ENCODE results near the gene NAP1L4. TPM values are rescaled to one million over a fixed set of nuclear protein-coding genes. Genes with fewer than 3 reads are reported as not detected.

The NAP1L4 gene
- 203 and 212 TPM in 2 replicates for total RNA-seq (2014; rRNA removed; shearing (Covaris generic))
- polyA plus RNA-seq (2015; cell fraction: cytosol; rRNA removed): 228 and 284 TPM in 2 replicates
- 297 and 335 TPM in 2 replicates for polyA plus RNA-seq (2015; cell fraction: nucleus; rRNA removed)

GRCh38 chr11:2992234-2992996 lies at the start of gene NAP1L4:
Gene NAP1L4, minus strand, starts transcription at chr11:2992329. Its CDS starts 13,109 bp downstream, at chr11:2979220.
- in situ Hi-C loops (cut with HindIII; ENCODE audit: low pct_unique_long_range_greater_than_20kb, low sequenced_read_pairs): no loop called here
- DNase-seq (ENCODE audit: low read depth, low spot score): peak; percentile 97

DNA sequence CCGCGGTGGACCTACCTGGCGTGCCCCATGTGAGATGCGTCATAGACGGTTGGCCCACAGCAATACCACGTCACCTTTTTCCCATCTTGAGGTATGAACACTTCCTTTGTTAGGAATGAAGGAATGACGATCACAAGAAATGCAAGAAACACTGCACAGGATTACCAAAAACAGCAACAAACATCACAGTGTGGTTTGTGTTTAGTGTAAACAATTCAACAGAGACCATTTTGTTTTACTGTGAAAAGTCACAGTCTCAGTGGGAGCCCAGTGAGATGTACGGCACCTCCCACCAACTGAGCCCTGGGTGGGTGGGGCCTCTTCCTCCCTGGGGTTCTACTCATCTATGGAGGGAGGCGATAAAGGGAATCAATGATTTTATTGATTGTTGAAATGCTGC lies 48.8 kb upstream of the NAP1L4 start:
- DNase-seq (ENCODE audit: low read depth, low spot score): peak; percentile 93
- in situ Hi-C loops (cut with HindIII; ENCODE audit: low pct_unique_long_range_greater_than_20kb, low sequenced_read_pairs): no loop called here

GRCh38 chr11:3037945-3038271 lies 45.8 kb upstream of the NAP1L4 start:
- no peak for DNase-seq (ENCODE audit: low read depth, low spot score)
- in situ Hi-C loops (cut with HindIII; ENCODE audit: low pct_unique_long_range_greater_than_20kb, low sequenced_read_pairs): no loop called here

- in situ Hi-C loops (cut with HindIII; ENCODE audit: low pct_unique_long_range_greater_than_20kb, low sequenced_read_pairs): no loop called here
- peak; percentile 87 for DNase-seq (ENCODE audit: low read depth, low spot score)
Measured at GRCh38 chr11:3037040-3037944, 45.2 kb upstream of the NAP1L4 start.

GRCh38 chr11:3036419-3036818 lies 44.3 kb upstream of the NAP1L4 start:
- in situ Hi-C loops (cut with HindIII; ENCODE audit: low pct_unique_long_range_greater_than_20kb, low sequenced_read_pairs): no loop called here
- no peak for DNase-seq (ENCODE audit: low read depth, low spot score)

DNA sequence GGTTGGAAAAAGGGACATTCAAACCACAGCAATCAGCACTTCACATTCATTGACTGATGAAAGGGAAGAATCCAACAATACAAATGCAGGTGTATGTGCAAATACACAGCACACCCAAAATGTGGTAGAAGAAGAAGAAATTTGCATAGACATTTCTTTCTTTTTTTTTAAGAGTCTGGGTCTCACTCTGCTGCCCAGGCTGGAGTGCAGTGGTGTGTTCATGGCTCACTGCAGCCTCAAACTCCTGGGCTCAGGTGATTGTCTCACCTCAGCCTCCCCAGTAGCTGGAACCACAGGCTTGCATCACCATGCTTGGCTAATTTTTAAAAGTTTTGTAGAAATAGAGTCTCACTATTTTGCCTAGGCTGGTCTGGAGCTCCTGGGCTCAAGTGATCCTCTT lies 43.2 kb upstream of the NAP1L4 start:
- in situ Hi-C loops (cut with HindIII; ENCODE audit: low pct_unique_long_range_greater_than_20kb, low sequenced_read_pairs): no loop called here
- DNase-seq (ENCODE audit: low read depth, low spot score): no peak

- in situ Hi-C loops (cut with HindIII; ENCODE audit: low pct_unique_long_range_greater_than_20kb, low sequenced_read_pairs): no loop called here
Measured at GRCh38 chr11:3030289-3031070, 38.4 kb upstream of the NAP1L4 start.

DNA sequence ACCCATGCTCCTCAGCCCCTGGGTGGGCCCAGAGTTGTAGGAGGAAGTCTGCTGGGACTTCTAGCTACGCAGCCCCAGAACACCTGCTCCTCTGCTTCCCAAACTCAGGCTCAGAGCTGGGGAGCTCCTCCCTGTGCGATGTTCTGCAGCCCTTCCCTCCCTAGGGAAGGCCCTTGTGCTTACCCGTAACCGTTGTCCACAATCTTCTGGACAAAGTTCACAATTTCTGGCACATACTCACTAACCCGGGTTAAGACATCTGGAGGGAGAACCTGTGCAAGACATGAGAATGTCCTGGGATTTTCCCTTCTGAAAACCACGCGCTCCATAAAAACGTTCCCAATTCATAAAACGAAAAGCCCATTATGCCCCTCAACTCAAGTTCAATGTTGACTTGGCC lies 36.7 kb upstream of the NAP1L4 start:
- DNase-seq (ENCODE audit: low read depth, low spot score): no peak
- in situ Hi-C loops (cut with HindIII; ENCODE audit: low pct_unique_long_range_greater_than_20kb, low sequenced_read_pairs): no loop called here

More at GRCh38 chr11:3030289-3031070, 38.4 kb upstream of the NAP1L4 start:
- DNase-seq (ENCODE audit: low read depth, low spot score): no peak

GRCh38 chr11:3026803-3027202 lies 34.7 kb upstream of the NAP1L4 start:
- DNase-seq (ENCODE audit: low read depth, low spot score): no peak
- in situ Hi-C loops (cut with HindIII; ENCODE audit: low pct_unique_long_range_greater_than_20kb, low sequenced_read_pairs): no loop called here

GRCh38 chr11:3022982-3023381 lies 30.9 kb upstream of the NAP1L4 start:
- in situ Hi-C loops (cut with HindIII; ENCODE audit: low pct_unique_long_range_greater_than_20kb, low sequenced_read_pairs): no loop called here
- DNase-seq (ENCODE audit: low read depth, low spot score): no peak

GRCh38 chr11:3022300-3022967 lies 30.3 kb upstream of the NAP1L4 start:
- peak; percentile 98 for DNase-seq (ENCODE audit: low read depth, low spot score)
- in situ Hi-C loops (cut with HindIII; ENCODE audit: low pct_unique_long_range_greater_than_20kb, low sequenced_read_pairs): no loop called here

GRCh38 chr11:3021125-3021524 lies 29.0 kb upstream of the NAP1L4 start:
- DNase-seq (ENCODE audit: low read depth, low spot score): peak; percentile 89
- in situ Hi-C loops (cut with HindIII; ENCODE audit: low pct_unique_long_range_greater_than_20kb, low sequenced_read_pairs): no loop called here

DNA sequence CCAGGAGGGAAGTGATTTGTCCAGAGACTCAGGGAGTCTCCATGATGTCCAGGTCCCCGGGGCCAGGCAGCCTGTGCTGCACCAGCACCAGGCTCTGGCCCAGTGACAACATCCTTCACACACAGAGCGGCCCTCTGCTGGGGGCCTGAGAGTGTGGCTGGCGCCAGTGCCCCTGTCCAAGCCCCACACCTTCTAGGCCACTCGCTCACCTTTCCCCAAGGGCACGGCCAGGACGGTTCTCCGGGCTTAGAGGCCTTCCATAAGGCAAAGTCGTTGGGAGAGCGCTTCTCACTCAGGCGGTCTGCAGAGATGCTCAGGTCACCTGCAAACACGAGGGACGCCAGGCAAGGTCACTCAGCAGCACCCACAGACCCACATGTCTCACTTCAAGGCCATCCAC lies 27.9 kb upstream of the NAP1L4 start:
- DNase-seq (ENCODE audit: low read depth, low spot score): no peak

GRCh38 chr11:3018596-3018995 lies 26.5 kb upstream of the NAP1L4 start:
- DNase-seq (ENCODE audit: low read depth, low spot score): no peak
- in situ Hi-C loops (cut with HindIII; ENCODE audit: low pct_unique_long_range_greater_than_20kb, low sequenced_read_pairs): no loop called here

More for the DNA sequence above, 27.9 kb upstream of the NAP1L4 start:
- in situ Hi-C loops (cut with HindIII; ENCODE audit: low pct_unique_long_range_greater_than_20kb, low sequenced_read_pairs): no loop called here

DNA sequence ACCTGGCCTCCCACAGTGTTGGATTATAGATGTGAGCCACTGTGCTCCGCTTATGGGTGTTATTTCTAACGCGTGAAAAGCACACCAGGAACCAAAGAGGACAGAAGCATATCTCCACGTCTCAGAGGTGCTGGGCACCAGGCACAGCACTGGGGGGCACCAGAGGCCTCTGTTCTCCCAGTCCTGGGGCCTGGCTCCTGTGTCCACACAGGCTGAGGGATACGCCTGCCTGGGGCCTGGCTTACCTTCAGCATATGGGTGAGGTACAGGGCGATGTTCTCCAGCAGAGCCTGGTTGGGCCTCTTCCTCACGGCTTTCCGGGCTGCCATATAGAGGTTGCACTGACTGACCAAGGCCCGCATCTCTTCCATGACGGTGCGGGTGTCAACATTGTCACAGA lies 24.7 kb upstream of the NAP1L4 start:
- in situ Hi-C loops (cut with HindIII; ENCODE audit: low pct_unique_long_range_greater_than_20kb, low sequenced_read_pairs): no loop called here

GRCh38 chr11:3015796-3016195 lies 23.7 kb upstream of the NAP1L4 start:
- no peak for DNase-seq (ENCODE audit: low read depth, low spot score)
- in situ Hi-C loops (cut with HindIII; ENCODE audit: low pct_unique_long_range_greater_than_20kb, low sequenced_read_pairs): no loop called here

More for the DNA sequence above, 24.7 kb upstream of the NAP1L4 start:
- no peak for DNase-seq (ENCODE audit: low read depth, low spot score)

DNA sequence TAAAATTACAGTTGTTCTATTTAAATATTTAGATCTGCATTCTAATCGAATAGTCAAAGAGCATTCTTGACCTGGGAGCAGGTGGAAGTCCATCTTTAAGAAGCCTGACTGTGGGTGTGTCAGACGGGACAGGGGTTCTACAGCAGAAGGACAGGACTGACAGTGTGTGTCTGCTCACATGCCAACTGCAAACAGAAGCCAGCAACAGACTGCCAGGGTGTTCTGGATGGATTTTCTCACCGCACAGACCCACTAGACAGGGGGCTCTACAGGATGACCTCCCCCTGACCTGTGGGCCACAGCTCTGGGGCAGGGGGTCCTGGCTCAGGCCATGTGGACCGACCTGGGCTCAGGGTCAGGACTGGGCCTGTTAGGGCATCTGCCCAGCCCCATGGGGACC lies 22.8 kb upstream of the NAP1L4 start:
- no peak for DNase-seq (ENCODE audit: low read depth, low spot score)
- in situ Hi-C loops (cut with HindIII; ENCODE audit: low pct_unique_long_range_greater_than_20kb, low sequenced_read_pairs): no loop called here
